ENCODE results near the gene BACH1.
"Not testable (repeated sequence)": the region's sequence is repeated elsewhere in the genome, so short reads cannot be mapped to it uniquely, and the experiment has no call there.

BACH1 gene

GRCh38 chr21:29356291-29356690 is 57.6 kb downstream of the BACH1 start:
- not testable (repeated sequence) for H4K91ac ChIP-seq (ENCODE audit: low read depth, low read length, poor library complexity); H3K4me2 ChIP-seq (ENCODE audit: insufficient read depth, low read length, poor library complexity, severe bottlenecking); H2AK5ac ChIP-seq (ENCODE audit: low read depth, low read length); H2AFZ ChIP-seq (ENCODE audit: low read length); H3K14ac ChIP-seq (ENCODE audit: low read length); H3K79me1 ChIP-seq (ENCODE audit: low read depth, low read length); H3K4me3 ChIP-seq (ENCODE audit: low read length in 2 of 2); H3K18ac ChIP-seq (ENCODE audit: low read length); H3K27me3 ChIP-seq (ENCODE audit: control insufficient read depth in 3 of 3, insufficient read depth in 3 of 3, low read depth in 1 of 3, low read length in 3 of 3); H2BK15ac ChIP-seq (ENCODE audit: low read length); H4K8ac ChIP-seq (ENCODE audit: low read depth, low read length); H2BK5ac ChIP-seq (ENCODE audit: low read length); H3K27ac ChIP-seq (replicated peaks; ENCODE audit: low read length); H3K9ac ChIP-seq (ENCODE audit: low read depth, low read length, poor library complexity); H2BK120ac ChIP-seq (ENCODE audit: low read depth, low read length); H2BK12ac ChIP-seq (ENCODE audit: low read length); DNase-seq (ENCODE audit: low spot score); H3K23ac ChIP-seq (ENCODE audit: low read depth, low read length, poor library complexity); H3K4me1 ChIP-seq (ENCODE audit: control insufficient read depth in 2 of 2, insufficient read depth in 1 of 2, low read depth in 1 of 2, low read length in 2 of 2); H3K4ac ChIP-seq (ENCODE audit: low read length)
- no CpG with 5 or more reads among the region's 1 CpG for WGBS, 2 donors (ENCODE audit: extremely low coverage in 2 of 2, insufficient read length in 2 of 2, insufficient replicate concordance in 1 of 2)
- H3K36me3 ChIP-seq (replicated peaks in 1 of 2; ENCODE audit: control insufficient read depth in 2 of 2, insufficient read depth in 2 of 2, low read length in 2 of 2), result peaks cover 3 to 22% of the 10 kb centered on the region in 2 donors
- H3K9me3 ChIP-seq (replicated peaks in 1 of 2; ENCODE audit: control insufficient read depth in 2 of 2, insufficient read depth in 1 of 2, low read depth in 1 of 2, low read length in 2 of 2), result peaks cover 0 to 11% of the 10 kb centered on the region in 2 donors

- Histone ChIP-seq H3K36me3 (replicated peaks in 1 of 2; ENCODE audit: control insufficient read depth in 2 of 2, insufficient read depth in 2 of 2, low read length in 2 of 2) (peaks cover 3 to 23% of the 10 kb centered on the region in 2 donors), H3K9me3 (replicated peaks in 1 of 2; ENCODE audit: control insufficient read depth in 2 of 2, insufficient read depth in 1 of 2, low read depth in 1 of 2, low read length in 2 of 2) (peaks cover 0 to 11% of the 10 kb centered on the region in 2 donors)
- not testable (repeated sequence) for H3K4me1 ChIP-seq (ENCODE audit: control insufficient read depth in 2 of 2, insufficient read depth in 1 of 2, low read depth in 1 of 2, low read length in 2 of 2); H2BK15ac ChIP-seq (ENCODE audit: low read length); H3K27me3 ChIP-seq (ENCODE audit: control insufficient read depth in 3 of 3, insufficient read depth in 3 of 3, low read depth in 1 of 3, low read length in 3 of 3); H3K14ac ChIP-seq (ENCODE audit: low read length); H3K4me2 ChIP-seq (ENCODE audit: insufficient read depth, low read length, poor library complexity, severe bottlenecking); H2BK5ac ChIP-seq (ENCODE audit: low read length); H2BK120ac ChIP-seq (ENCODE audit: low read depth, low read length); H2BK12ac ChIP-seq (ENCODE audit: low read length); H3K4me3 ChIP-seq (ENCODE audit: low read length in 2 of 2); H2AK5ac ChIP-seq (ENCODE audit: low read depth, low read length); H4K8ac ChIP-seq (ENCODE audit: low read depth, low read length); H3K79me1 ChIP-seq (ENCODE audit: low read depth, low read length); H3K27ac ChIP-seq (replicated peaks; ENCODE audit: low read length); H3K23ac ChIP-seq (ENCODE audit: low read depth, low read length, poor library complexity); H4K91ac ChIP-seq (ENCODE audit: low read depth, low read length, poor library complexity); H2AFZ ChIP-seq (ENCODE audit: low read length); H3K18ac ChIP-seq (ENCODE audit: low read length); H3K4ac ChIP-seq (ENCODE audit: low read length); DNase-seq (ENCODE audit: low spot score); H3K9ac ChIP-seq (ENCODE audit: low read depth, low read length, poor library complexity)
- no CpG with 5 or more reads among the region's 4 CpGs for WGBS, 2 donors (ENCODE audit: extremely low coverage in 2 of 2, insufficient read length in 2 of 2, insufficient replicate concordance in 1 of 2)
Measured at GRCh38 chr21:29356810-29357209, 58.1 kb downstream of the BACH1 start.

GRCh38 chr21:29359718-29360117 is 61.0 kb downstream of the BACH1 start:
- H3K9ac ChIP-seq (ENCODE audit: low read depth, low read length, poor library complexity), result no peak overlapping the region
- H4K8ac ChIP-seq (ENCODE audit: low read depth, low read length), result no peak overlapping the region
- no peak overlapping the region for H3K4me2 ChIP-seq (ENCODE audit: insufficient read depth, low read length, poor library complexity, severe bottlenecking)
- H3K14ac ChIP-seq (ENCODE audit: low read length), result no peak overlapping the region
- peaks cover 1 to 4% of the 10 kb centered on the region in 2 donors for H3K9me3 ChIP-seq (replicated peaks in 1 of 2; ENCODE audit: control insufficient read depth in 2 of 2, insufficient read depth in 1 of 2, low read depth in 1 of 2, low read length in 2 of 2)
- no peak overlapping the region for H2BK5ac ChIP-seq (ENCODE audit: low read length)
- no peaks in the 10 kb centered on the region for H3K4me1 ChIP-seq (ENCODE audit: control insufficient read depth in 2 of 2, insufficient read depth in 1 of 2, low read depth in 1 of 2, low read length in 2 of 2)
- H2BK120ac ChIP-seq (ENCODE audit: low read depth, low read length), result no peak overlapping the region
- no peak overlapping the region for H3K4me3 ChIP-seq (ENCODE audit: low read length in 2 of 2)
- DNase-seq (ENCODE audit: low spot score), result no peak
- no peak overlapping the region for H4K91ac ChIP-seq (ENCODE audit: low read depth, low read length, poor library complexity)
- H2BK15ac ChIP-seq (ENCODE audit: low read length), result no peak overlapping the region
- no peak overlapping the region for H3K23ac ChIP-seq (ENCODE audit: low read depth, low read length, poor library complexity)
- H3K27me3 ChIP-seq (ENCODE audit: control insufficient read depth in 3 of 3, insufficient read depth in 3 of 3, low read depth in 1 of 3, low read length in 3 of 3), result no peaks in the 10 kb centered on the region
- H2AFZ ChIP-seq (ENCODE audit: low read length), result no peak overlapping the region
- no peak overlapping the region for H3K27ac ChIP-seq (replicated peaks; ENCODE audit: low read length)
- no peak overlapping the region for H3K4ac ChIP-seq (ENCODE audit: low read length)
- peaks cover 0 to 23% of the 10 kb centered on the region in 2 donors for H3K36me3 ChIP-seq (replicated peaks in 1 of 2; ENCODE audit: control insufficient read depth in 2 of 2, insufficient read depth in 2 of 2, low read length in 2 of 2)
- WGBS, 2 donors (ENCODE audit: extremely low coverage in 2 of 2, insufficient read length in 2 of 2, insufficient replicate concordance in 1 of 2), result no CpG with 5 or more reads among the region's 3 CpGs
- H3K79me1 ChIP-seq (ENCODE audit: low read depth, low read length), result no peaks in the 10 kb centered on the region
- H2BK12ac ChIP-seq (ENCODE audit: low read length), result no peak overlapping the region
- no peak overlapping the region for H2AK5ac ChIP-seq (ENCODE audit: low read depth, low read length)
- no peak overlapping the region for H3K18ac ChIP-seq (ENCODE audit: low read length)

GRCh38 chr21:29360799-29361765 is 62.4 kb downstream of the BACH1 start:
- Histone ChIP-seq H3K27ac (replicated peaks; ENCODE audit: low read length) (no peak overlapping the region), H3K27me3 (ENCODE audit: control insufficient read depth in 3 of 3, insufficient read depth in 3 of 3, low read depth in 1 of 3, low read length in 3 of 3) (no peaks in the 10 kb centered on the region), H3K14ac (ENCODE audit: low read length) (no peak overlapping the region), H4K8ac (ENCODE audit: low read depth, low read length) (no peak overlapping the region), H2BK120ac (ENCODE audit: low read depth, low read length) (no peak overlapping the region), H3K4me1 (ENCODE audit: control insufficient read depth in 2 of 2, insufficient read depth in 1 of 2, low read depth in 1 of 2, low read length in 2 of 2) (no peaks in the 10 kb centered on the region), H3K4me2 (ENCODE audit: insufficient read depth, low read length, poor library complexity, severe bottlenecking) (no peak overlapping the region), H2AK5ac (ENCODE audit: low read depth, low read length) (no peak overlapping the region), H3K9me3 (replicated peaks in 1 of 2; ENCODE audit: control insufficient read depth in 2 of 2, insufficient read depth in 1 of 2, low read depth in 1 of 2, low read length in 2 of 2) (peaks cover 0 to 1% of the 10 kb centered on the region in 2 donors), H2BK5ac (ENCODE audit: low read length) (no peak overlapping the region), H3K9ac (ENCODE audit: low read depth, low read length, poor library complexity) (no peak overlapping the region), H3K18ac (ENCODE audit: low read length) (no peak overlapping the region), H3K36me3 (replicated peaks in 1 of 2; ENCODE audit: control insufficient read depth in 2 of 2, insufficient read depth in 2 of 2, low read length in 2 of 2) (peaks cover 0 to 21% of the 10 kb centered on the region in 2 donors), H2BK12ac (ENCODE audit: low read length) (no peak overlapping the region), H3K4ac (ENCODE audit: low read length) (no peak overlapping the region), H3K23ac (ENCODE audit: low read depth, low read length, poor library complexity) (no peak overlapping the region), H3K4me3 (ENCODE audit: low read length in 2 of 2) (no peak overlapping the region), H3K79me1 (ENCODE audit: low read depth, low read length) (no peaks in the 10 kb centered on the region), H4K91ac (ENCODE audit: low read depth, low read length, poor library complexity) (no peak overlapping the region), H2BK15ac (ENCODE audit: low read length) (no peak overlapping the region), H2AFZ (ENCODE audit: low read length) (no peak overlapping the region)
- no CpG with 5 or more reads among the region's 9 CpGs for WGBS, 2 donors (ENCODE audit: extremely low coverage in 2 of 2, insufficient read length in 2 of 2, insufficient replicate concordance in 1 of 2)
- no peak for DNase-seq (ENCODE audit: low spot score)
